HepG2 (cell line): ENCODE results near the gene DENND4A. TPM values are rescaled to one million over a fixed set of nuclear protein-coding genes. Genes with fewer than 3 reads are reported as not detected.

ENCODE experiments used
- ATAC-seq: fragments of 200-7000 bp; cut with Tn5 transposase; 3 replicates; pipeline ENCODE4 v1.9.1; 2020; ENCODE audit warnings: mild to moderate bottlenecking, moderate library complexity
- BruUV-seq: library from RNA; stranded (reverse); fragments of 400-500 nt; replicated peaks from 2 replicates; lab custom pipeline; 2021; lab: Mats Ljungman, UMichigan
- CTCF ChIA-PET: fragments of 300-600 bp; formaldehyde crosslinking; extraction: SDS; loops from one replicate; lab custom pipeline; 2021; ENCODE audit warnings: low total read pairs, inconsistent platforms, low intra/inter-chr PET ratio; lab: Yijun Ruan, JAX
- POLR2A ChIA-PET: fragments of 350-600 bp; sonication (Branson Sonifier 250); formaldehyde crosslinking; loops from one replicate; lab custom pipeline; 2020; ENCODE audit warnings: antibody characterized with exemption, inconsistent platforms; lab: Yijun Ruan, JAX
- DNase-seq: peaks from one replicate; pipeline ENCODE4 v3.0.0-alpha.2; 2015; ENCODE audit warnings: low spot score
- FAIRE-seq: peaks from 3 replicates; lab custom pipeline; 2011; peaks lifted over from hg19 to GRCh38; lab: Jason Lieb, UNC
- H2AFZ ChIP-seq: one replicate; pipeline ENCODE4 v1.6.1; 2011; ENCODE audit warnings: low read length, inconsistent platforms
- H3K27ac ChIP-seq: fragments of 300-600 bp; 3 replicates; pipeline ENCODE4 v1.8.0; 2011; ENCODE audit warnings: mixed run types, mild to moderate bottlenecking, mixed read lengths, low read length, inconsistent platforms; ENCODE audit not compliant: insufficient read depth; ENCODE audit errors: extremely low read length
- H3K27me3 ChIP-seq, 2 experiments: fragments of 200-600 bp in 1 of 2; 2 replicates in 1 of 2; 3 replicates in 1 of 2; pipeline versions ENCODE4 v1.6.0 to v1.8.0; 2011; ENCODE audit warnings: low read length in 2 of 2, mild to moderate bottlenecking in 2 of 2, moderate library complexity in 2 of 2, inconsistent platforms in 1 of 2; ENCODE audit not compliant: insufficient read depth in 2 of 2, control insufficient read depth in 1 of 2
- H3K36me3 ChIP-seq, 2 experiments: fragments of 200-600 bp in 1 of 2; replicated peaks in 1 of 2; 2 replicates in 1 of 2; 3 replicates in 1 of 2; pipeline versions ENCODE4 v1.5.1 to v1.8.0; 2011; ENCODE audit warnings: low read length in 2 of 2, inconsistent platforms in 1 of 2; ENCODE audit not compliant: insufficient read depth in 2 of 2, control insufficient read depth in 1 of 2
- H3K4me1 ChIP-seq: 2 replicates; pipeline ENCODE4 v1.5.1; 2012; ENCODE audit warnings: low read length, inconsistent platforms; ENCODE audit not compliant: insufficient read depth
- H3K4me2 ChIP-seq: 2 replicates; pipeline ENCODE4 v1.6.0; 2011; ENCODE audit warnings: low read depth, low read length, inconsistent platforms
- H3K4me3 ChIP-seq, 3 experiments: fragments of 200-600 bp in 1 of 3; sonication (generic), shearing (Covaris generic) in 1 of 3; replicated peaks in 1 of 3; 2 replicates each; pipeline ENCODE4 v1.5.1; 2011 to 2016; ENCODE audit warnings: low read length in 3 of 3, inconsistent platforms in 2 of 3, low read depth in 2 of 3, mild to moderate bottlenecking in 2 of 3, control low read depth in 1 of 3, mixed read lengths in 1 of 3; ENCODE audit not compliant: insufficient read depth in 1 of 3
- H3K79me2 ChIP-seq: one replicate; pipeline ENCODE4 v1.6.1; 2011; ENCODE audit warnings: low read length, inconsistent platforms; ENCODE audit not compliant: insufficient read depth
- H3K9ac ChIP-seq: 2 replicates; pipeline ENCODE4 v1.6.0; 2011; ENCODE audit warnings: mild to moderate bottlenecking, low read depth, low read length, inconsistent platforms; ENCODE audit not compliant: insufficient read depth
- H3K9me3 ChIP-seq: 2 replicates; pipeline ENCODE4 v1.5.1; 2012; ENCODE audit warnings: mild to moderate bottlenecking, low read length
- H4K20me1 ChIP-seq: 2 replicates; pipeline ENCODE4 v1.6.0; 2011; ENCODE audit warnings: inconsistent platforms, mild to moderate bottlenecking, low read length, moderate library complexity; ENCODE audit not compliant: insufficient read depth
- ARHGAP35 ChIP-seq: sonication (generic); formaldehyde crosslinking; IDR thresholded peaks from 2 replicates; pipeline ENCODE4 v1.9.0; 2022; ENCODE audit warnings: mild to moderate bottlenecking, inconsistent platforms, moderate library complexity, missing genetic modification reagents, borderline replicate concordance
- SIN3A ChIP-seq: IDR thresholded peaks from 2 replicates; pipeline ENCODE4 v1.6.1; 2011; ENCODE audit warnings: low read depth, mild to moderate bottlenecking, control low read depth, low read length, borderline replicate concordance
- THYN1 ChIP-seq: sonication (generic); formaldehyde crosslinking; IDR thresholded peaks from 2 replicates; pipeline ENCODE4 v1.8.1; 2023; ENCODE audit warnings: low read depth, mild to moderate bottlenecking, moderate library complexity, missing genetic modification reagents, borderline replicate concordance
- ZBTB33 ChIP-seq: sonication (generic); formaldehyde crosslinking; IDR thresholded peaks from 2 replicates; pipeline ENCODE4 v1.4.0; 2020; ENCODE audit warnings: missing genetic modification reagents
- ZFP1 ChIP-seq: IDR thresholded peaks from 2 replicates; pipeline ENCODE4 v1.6.1; 2016
- ZNF607 ChIP-seq: sonication (generic); formaldehyde crosslinking; IDR thresholded peaks from 2 replicates; pipeline ENCODE4 v1.5.1; 2020; ENCODE audit warnings: missing genetic modification reagents, mild to moderate bottlenecking, borderline replicate concordance
- WGBS: methylation state at CpG from one replicate; pipeline ENCODE4 v1.1.6; 2017; ENCODE audit warnings: low lambda C conversion rate; 5-methylcytosine and 5-hydroxymethylcytosine counted together
- in situ Hi-C: cut with HindIII; loops from 2 replicates; pipeline ENCODE4 v1.10.0; 2017; ENCODE audit warnings: low pct_unique_long_range_greater_than_20kb; ENCODE audit not compliant: extremely low pct_ligation_motif_present
- intact Hi-C: fragments of 100-400 bp; cut with micrococcal nuclease; formaldehyde crosslinking; loops from one replicate; pipeline ENCODE4 v1.10.0; 2022; ENCODE audit not compliant: unreplicated experiment
- polyA plus RNA-seq, 8 experiments: library from polyadenylated mRNA; depleted of rRNA in 3 of 8; stranded (reverse) in 7 of 8; unstranded in 1 of 8; fragments of >200 nt; fragmentation: Illumina TruSeq in 4 of 8; extraction: Trizol in 4 of 8; gene quantifications; 2 replicates each; pipeline versions ENCODE4 v1.2.1 to v1.2.3, GENCODE V29; 2011 to 2016; ENCODE audit warnings: low read depth in 4 of 8, missing spikeins in 1 of 8, mixed read lengths in 1 of 8; ENCODE audit not compliant: insufficient read depth in 1 of 8
- total RNA-seq, 5 experiments: library from RNA; depleted of rRNA; stranded (reverse); fragments of >200 nt; fragmentation: Illumina TruSeq; extraction: Trizol; gene quantifications; 2 replicates each; pipeline ENCODE4 v1.2.3, GENCODE V29; 2016; ENCODE audit warnings: low read depth in 1 of 5

The DENND4A gene
- total and polyA plus RNA-seq, 2 of the 13 experiments (the other 11 are each of a cell fraction or from before 2014, with no cell fraction given), result 13.2 to 18.6 TPM

GRCh38 chr15:65655026-65655425, 137.1 kb downstream of the DENND4A start:
- no peak for FAIRE-seq

More at GRCh38 chr15:65655026-65655425, 137.1 kb downstream of the DENND4A start:
- no peaks in the 10 kb centered on the region for H3K79me2 ChIP-seq
- H3K4me2 ChIP-seq, result no peak overlapping the region
- DNase-seq (peak; percentile 32), ATAC-seq (no peak; the same call in 2 of the 3 replicates)
- no peaks in the 10 kb centered on the region for H3K9me3 ChIP-seq
- H2AFZ ChIP-seq, result no peak overlapping the region
- in situ Hi-C loops (no loop called here), intact Hi-C loops (no loop called here)
- H3K27ac ChIP-seq, result no peak overlapping the region
- peaks cover 3 to 16% of the 10 kb centered on the region in 2 experiments; a peak in 3 of 5 replicates for H3K36me3 ChIP-seq
- H3K4me3 ChIP-seq, result no peak overlapping the region
- H4K20me1 ChIP-seq, result no peaks in the 10 kb centered on the region
- POLR2A ChIA-PET, result no interaction called here
- H3K4me1 ChIP-seq, result no peaks in the 10 kb centered on the region
- no TSS peak for BruUV-seq
- H3K9ac ChIP-seq, result no peak overlapping the region
- no peaks in the 10 kb centered on the region; a peak in 1 of 5 replicates for H3K27me3 ChIP-seq
- WGBS, result 100% methylated on average over 1 of the region's 1 CpG
- CTCF ChIA-PET, result no interaction called here
- TF ChIP-seq SIN3A (no peak), ZBTB33 (CRISPR knock-in tag) (0 out of 2 replicates have a peak, but pooled peaks have one; percentile 38), THYN1 (CRISPR knock-in tag) (no peak), ARHGAP35 (no peak), ZFP1 (no peak), ZNF607 (CRISPR knock-in tag) (no peak)
- TF ChIP-seq, all 625 proteins: peak for 1
